WTC11 (cell line): ENCODE measurements around the gene MYLK.

Experiments used
- ATF3 ChIP-seq: sonication (generic); formaldehyde crosslinking; conservative IDR thresholded peaks from 2 replicates; pipeline ENCODE4 v1.8.1; 2022; ENCODE audit warnings: mild to moderate bottlenecking, missing genetic modification reagents
- CTCF ChIP-seq: fragments of 200-600 bp; IDR thresholded peaks from 2 replicates; pipeline ENCODE4 v1.8.0; 2022; ENCODE audit warnings: antibody characterized with exemption
- ETV6 ChIP-seq: sonication (generic); formaldehyde crosslinking; IDR thresholded peaks from 2 replicates; pipeline ENCODE4 v1.8.1; 2022; ENCODE audit warnings: mild to moderate bottlenecking, missing genetic modification reagents
- GABPB1 ChIP-seq: sonication (generic); formaldehyde crosslinking; IDR thresholded peaks from 2 replicates; pipeline ENCODE4 v1.8.1; 2023; ENCODE audit warnings: mild to moderate bottlenecking, missing genetic modification reagents
- GRHL2 ChIP-seq: fragments of 250-450 bp; sonication (Bioruptor Pico); IDR thresholded peaks from 2 replicates; pipeline ENCODE4 v1.8.0; 2022; ENCODE audit warnings: mild to moderate bottlenecking, moderate library complexity; ENCODE audit not compliant: insufficient replicate concordance, severe bottlenecking
- MLX ChIP-seq: sonication (generic); formaldehyde crosslinking; IDR thresholded peaks from 2 replicates; pipeline ENCODE4 v1.8.1; 2023; ENCODE audit warnings: mild to moderate bottlenecking, missing genetic modification reagents, moderate library complexity
- NFE2L1 ChIP-seq: sonication (generic); formaldehyde crosslinking; IDR thresholded peaks from 2 replicates; pipeline ENCODE4 v1.8.1; 2023; ENCODE audit warnings: missing genetic modification reagents
- SP1 ChIP-seq: sonication (generic); formaldehyde crosslinking; conservative IDR thresholded peaks from 2 replicates; pipeline ENCODE4 v1.8.1; 2022; ENCODE audit warnings: missing genetic modification reagents
- ZNF121 ChIP-seq: sonication (generic); formaldehyde crosslinking; IDR thresholded peaks from 2 replicates; pipeline ENCODE4 v1.8.0; 2023; ENCODE audit warnings: missing genetic modification reagents
- ZNF423 ChIP-seq: fragments of 250-450 bp; sonication (Bioruptor Pico); IDR thresholded peaks from 2 replicates; pipeline ENCODE4 v2.1.2; 2022; ENCODE audit warnings: mild to moderate bottlenecking, moderate library complexity

- no peak for TF ChIP-seq ATF3 (CRISPR knock-in tag)
- no peak for TF ChIP-seq ETV6 (CRISPR knock-in tag)
- TF ChIP-seq MLX = no peak
- no peak for TF ChIP-seq GRHL2
- TF ChIP-seq CTCF = no peak
- no peak for TF ChIP-seq SP1 (CRISPR knock-in tag)
- TF ChIP-seq GABPB1 = no peak
- TF ChIP-seq ZNF121 (CRISPR knock-in tag) = no peak
- TF ChIP-seq NFE2L1 (CRISPR knock-in tag) = no peak
- no peak for TF ChIP-seq ZNF423 (CRISPR knock-in tag)
Measured at GRCh38 chr3:123878807-123879206, 5.3 kb downstream of the MYLK start.
